Sigmoid colon (tissue), 4 donors: ENCODE data around the gene IFT80.

Experiments used
- CTCF ChIP-seq, 4 experiments: fragments of 450-650 bp in 3 of 4; fragments of 200-600 bp in 1 of 4; IDR thresholded peaks; one replicate each; pipeline ENCODE4 v1.5.1; 2016 to 2019; ENCODE audit warnings: antibody characterized with exemption in 4 of 4, mild to moderate bottlenecking in 3 of 4, moderate library complexity in 2 of 4
- POLR2A ChIP-seq, 2 donors: fragments of 450-650 bp; IDR thresholded peaks; one replicate each; pipeline ENCODE4 v1.6.1; 2016; ENCODE audit warnings: antibody characterized with exemption in 2 of 2, mild to moderate bottlenecking in 2 of 2, moderate library complexity in 2 of 2
- POLR2AphosphoS5 ChIP-seq, 4 donors: sonication (generic); formaldehyde crosslinking; IDR thresholded peaks; one replicate each; pipeline ENCODE4 v1.6.1; 2017; ENCODE audit warnings: antibody characterized with exemption in 4 of 4

GRCh38 chr3:160224256-160224655, 174.8 kb downstream of the IFT80 start:
- TF ChIP-seq CTCF (IDR thresholded peaks at IDR 0.05) (no peak), POLR2A (IDR thresholded peaks at IDR 0.05) (no peak), POLR2AphosphoS5 (IDR thresholded peaks at IDR 0.05) (no peak)
